ENCODE data around the gene PZP.
"Not testable (repeated sequence)": the region's sequence is repeated elsewhere in the genome, so short reads cannot be mapped to it uniquely, and the experiment has no call there.

Gene PZP

GRCh38 chr12:9208229-9208628 is at the start of gene PZP:
Gene PZP, minus strand, starts transcription at chr12:9208395. Its CDS starts 54 bp downstream, at chr12:9208341.
- DNase-seq (ENCODE audit: low read depth in 2 of 2), result no peak

GRCh38 chr12:9256758-9257405 is 48.7 kb upstream of the PZP start:
- no peak for DNase-seq (ENCODE audit: low read depth in 2 of 2)

- no peak for DNase-seq (ENCODE audit: low read depth in 2 of 2)
Observed at GRCh38 chr12:9256341-9256740, 48.1 kb upstream of the PZP start.

GRCh38 chr12:9255837-9256236 is 47.6 kb upstream of the PZP start:
- DNase-seq (ENCODE audit: low read depth in 2 of 2), result no peak

GRCh38 chr12:9253464-9253863 is 45.3 kb upstream of the PZP start:
- DNase-seq (ENCODE audit: low read depth in 2 of 2), result no peak

GRCh38 chr12:9252791-9253190 is 44.6 kb upstream of the PZP start:
- not testable (repeated sequence) for DNase-seq (ENCODE audit: low read depth in 2 of 2)

GRCh38 chr12:9252256-9252655 is 44.1 kb upstream of the PZP start:
- no peak for DNase-seq (ENCODE audit: low read depth in 2 of 2)

GRCh38 chr12:9248435-9248834 is 40.2 kb upstream of the PZP start:
- no peak for DNase-seq (ENCODE audit: low read depth in 2 of 2)

- peak; percentile 56 to 61 for DNase-seq (ENCODE audit: low read depth in 2 of 2)
Observed at GRCh38 chr12:9244894-9245293, 36.7 kb upstream of the PZP start.

- DNase-seq (ENCODE audit: low read depth in 2 of 2), result no peak
Observed at GRCh38 chr12:9243999-9244649, 35.9 kb upstream of the PZP start.

GRCh38 chr12:9241301-9241700 is 33.1 kb upstream of the PZP start:
- no peak for DNase-seq (ENCODE audit: low read depth in 2 of 2)

GRCh38 chr12:9240776-9241175 is 32.6 kb upstream of the PZP start:
- DNase-seq (ENCODE audit: low read depth in 2 of 2), result no peak

GRCh38 chr12:9240004-9240635 is 31.9 kb upstream of the PZP start:
- DNase-seq (ENCODE audit: low read depth in 2 of 2), result peak; percentile 29 to 38

- no peak for DNase-seq (ENCODE audit: low read depth in 2 of 2)
Observed at GRCh38 chr12:9237286-9237685, 29.1 kb upstream of the PZP start.

- no peak for DNase-seq (ENCODE audit: low read depth in 2 of 2)
Observed at GRCh38 chr12:9235519-9235918, 27.3 kb upstream of the PZP start.

- DNase-seq (ENCODE audit: low read depth in 2 of 2), result no peak
Observed at GRCh38 chr12:9227950-9228349, 19.8 kb upstream of the PZP start.

- no peak for DNase-seq (ENCODE audit: low read depth in 2 of 2)
Observed at GRCh38 chr12:9223830-9224229, 15.6 kb upstream of the PZP start.

GRCh38 chr12:9221483-9221882 is 13.3 kb upstream of the PZP start:
- DNase-seq (ENCODE audit: low read depth in 2 of 2), result no peak

GRCh38 chr12:9221011-9221410 is 12.8 kb upstream of the PZP start:
- not testable (repeated sequence) for DNase-seq (ENCODE audit: low read depth in 2 of 2)

- no peak for DNase-seq (ENCODE audit: low read depth in 2 of 2)
Observed at GRCh38 chr12:9214534-9214933, 6.3 kb upstream of the PZP start.

- DNase-seq (ENCODE audit: low read depth in 2 of 2), result no peak
Observed at GRCh38 chr12:9211687-9212086, 3.5 kb upstream of the PZP start.

GRCh38 chr12:9204380-9204779 is 3.8 kb downstream of the PZP start:
- no peak for DNase-seq (ENCODE audit: low read depth in 2 of 2)

- DNase-seq (ENCODE audit: low read depth in 2 of 2), result no peak
Observed at GRCh38 chr12:9198012-9198411, 10.2 kb downstream of the PZP start.

Data from stimulated activated CD8-positive, alpha-beta memory T cell treated with anti-CD3 and anti-CD28 coated beads, Interleukin-15, amount 100 ng/mL, for 48 hours (primary cell).